H9 (cell line): Measurements from ENCODE around the gene DPH1. TPM values are rescaled to one million over a fixed set of nuclear protein-coding genes. Genes with fewer than 3 reads are reported as not detected.

ENCODE experiments used
- DNase-seq: peaks from one replicate; pipeline ENCODE4 v3.0.0-alpha.2; 2017
- H2AFZ ChIP-seq: one replicate; pipeline ENCODE4 v1.6.1; 2013; ENCODE audit warnings: mild to moderate bottlenecking, low read length, control low read depth, moderate library complexity
- H2AK5ac ChIP-seq: 2 replicates; pipeline ENCODE4 v1.6.1; 2013; ENCODE audit warnings: low read length, control low read depth, mixed read lengths; ENCODE audit not compliant: insufficient read length
- H2BK120ac ChIP-seq: one replicate; pipeline ENCODE4 v1.6.1; 2013; ENCODE audit warnings: low read depth, mild to moderate bottlenecking, low read length, control low read depth, inconsistent platforms; ENCODE audit not compliant: poor library complexity, severe bottlenecking
- H2BK12ac ChIP-seq: 2 replicates; pipeline ENCODE4 v1.6.1; 2013; ENCODE audit warnings: low read length, control low read depth, mixed read lengths, low read depth; ENCODE audit not compliant: insufficient read length
- H2BK15ac ChIP-seq: 2 replicates; pipeline ENCODE4 v1.6.1; 2013; ENCODE audit warnings: low read depth, low read length, control low read depth
- H2BK20ac ChIP-seq: one replicate; pipeline ENCODE4 v1.6.1; 2013; ENCODE audit warnings: low read depth, mild to moderate bottlenecking, low read length, control low read depth, inconsistent platforms; ENCODE audit not compliant: poor library complexity, severe bottlenecking
- H2BK5ac ChIP-seq: 2 replicates; pipeline ENCODE4 v1.6.1; 2013; ENCODE audit warnings: low read length, control low read depth, mixed read lengths; ENCODE audit not compliant: insufficient read length
- H3K14ac ChIP-seq: 2 replicates; pipeline ENCODE4 v1.6.1; 2013; ENCODE audit warnings: low read length, control low read depth; ENCODE audit not compliant: insufficient read depth
- H3K18ac ChIP-seq: 2 replicates; pipeline ENCODE4 v1.6.1; 2013; ENCODE audit warnings: low read depth, mild to moderate bottlenecking, mixed read lengths, low read length, control low read depth; ENCODE audit not compliant: insufficient read length
- H3K23ac ChIP-seq: 2 replicates; pipeline ENCODE4 v1.6.1; 2013; ENCODE audit warnings: low read length, control low read depth, mixed read lengths, low read depth; ENCODE audit not compliant: insufficient read length
- H3K23me2 ChIP-seq: 2 replicates; pipeline ENCODE4 v1.6.1; 2013; ENCODE audit warnings: low read depth, mild to moderate bottlenecking, mixed read lengths, low read length, control low read depth; ENCODE audit not compliant: insufficient read length, poor library complexity, severe bottlenecking
- H3K27ac ChIP-seq: 2 replicates; pipeline ENCODE4 v1.5.1; 2013; ENCODE audit warnings: low read length, control low read depth, mixed read lengths, low read depth; ENCODE audit not compliant: insufficient read length
- H3K27me3 ChIP-seq: 2 replicates; pipeline ENCODE4 v1.6.1; 2013; ENCODE audit warnings: low read length, control low read depth, inconsistent platforms; ENCODE audit not compliant: insufficient read depth
- H3K4ac ChIP-seq: 2 replicates; pipeline ENCODE4 v1.6.1; 2013; ENCODE audit warnings: low read depth, mild to moderate bottlenecking, control low read depth, inconsistent platforms, low read length, moderate library complexity
- H3K4me1 ChIP-seq: 2 replicates; pipeline ENCODE4 v1.6.1; 2013; ENCODE audit warnings: low read length, control low read depth, inconsistent platforms; ENCODE audit not compliant: insufficient read depth
- H3K4me2 ChIP-seq: 2 replicates; pipeline ENCODE4 v1.6.1; 2013; ENCODE audit warnings: low read length, control low read depth, mixed read lengths; ENCODE audit not compliant: insufficient read length, insufficient read depth
- H3K56ac ChIP-seq: 2 replicates; pipeline ENCODE4 v1.6.1; 2013; ENCODE audit warnings: low read depth, mild to moderate bottlenecking, mixed read lengths, low read length, control low read depth; ENCODE audit not compliant: insufficient read length
- H3K79me1 ChIP-seq: 2 replicates; pipeline ENCODE4 v1.6.1; 2013; ENCODE audit warnings: low read depth, mild to moderate bottlenecking, moderate library complexity, low read length, control low read depth, inconsistent platforms; ENCODE audit not compliant: insufficient read depth, poor library complexity, severe bottlenecking
- H3K79me2 ChIP-seq: 2 replicates; pipeline ENCODE4 v1.6.1; 2013; ENCODE audit warnings: low read length, control low read depth, inconsistent platforms; ENCODE audit not compliant: insufficient read depth
- H3K9ac ChIP-seq: 2 replicates; pipeline ENCODE4 v1.6.1; 2013; ENCODE audit warnings: low read length, control low read depth, mixed read lengths; ENCODE audit not compliant: insufficient read length; ENCODE audit errors: extremely low read depth
- H3K9me3 ChIP-seq: one replicate; pipeline ENCODE4 v1.6.1; 2013; ENCODE audit warnings: low read depth, low read length, inconsistent platforms; ENCODE audit not compliant: control insufficient read depth
- H3T11ph ChIP-seq: one replicate; pipeline ENCODE4 v1.6.1; 2013; ENCODE audit warnings: mild to moderate bottlenecking, low read length, control low read depth, inconsistent platforms
- H4K20me1 ChIP-seq: one replicate; pipeline ENCODE4 v1.6.1; 2013; ENCODE audit not compliant: control insufficient read depth, insufficient read length, insufficient read depth
- H4K5ac ChIP-seq: 2 replicates; pipeline ENCODE4 v1.6.1; 2013; ENCODE audit warnings: low read depth, mild to moderate bottlenecking, mixed read lengths, low read length, control low read depth; ENCODE audit not compliant: insufficient read length
- H4K8ac ChIP-seq: replicated peaks from 2 replicates; pipeline ENCODE4 v1.6.1; 2013; ENCODE audit warnings: low read length, control low read depth, mixed read lengths, low read depth; ENCODE audit not compliant: insufficient read length
- H4K91ac ChIP-seq: 2 replicates; pipeline ENCODE4 v1.6.1; 2013; ENCODE audit warnings: low read depth, mild to moderate bottlenecking, moderate library complexity, mixed read lengths, low read length, control low read depth; ENCODE audit not compliant: insufficient read length
- H3K27ac Mint-ChIP-seq, 3 experiments: 2 replicates in 2 of 3; 3 replicates in 1 of 3; pipeline ENCODE4 v1.8.0; 2020 to 2021; ENCODE audit warnings: mixed read lengths in 3 of 3, mild to moderate bottlenecking in 1 of 3, moderate library complexity in 1 of 3
- H3K27me3 Mint-ChIP-seq: 2 replicates; pipeline ENCODE4 v1.8.0; 2021; ENCODE audit warnings: low read depth, mild to moderate bottlenecking, moderate library complexity, mixed read lengths
- H3K36me3 Mint-ChIP-seq, 3 experiments: 2 replicates in 2 of 3; 3 replicates in 1 of 3; pipeline ENCODE4 v1.8.0; 2020 to 2021; ENCODE audit warnings: low read depth in 3 of 3, mixed read lengths in 3 of 3; ENCODE audit not compliant: insufficient read depth in 1 of 3
- H3K4me1 Mint-ChIP-seq, 2 experiments: 2 replicates each; pipeline ENCODE4 v1.8.0; 2020; ENCODE audit warnings: mixed read lengths in 2 of 2
- H3K4me3 Mint-ChIP-seq, 2 experiments: 2 replicates in 1 of 2; 3 replicates in 1 of 2; pipeline ENCODE4 v1.8.0; 2020 to 2021; ENCODE audit warnings: mild to moderate bottlenecking in 2 of 2, mixed read lengths in 2 of 2, moderate library complexity in 1 of 2
- H3K9me3 Mint-ChIP-seq, 2 experiments: 2 replicates in 1 of 2; 3 replicates in 1 of 2; pipeline ENCODE4 v1.8.0; 2020; ENCODE audit warnings: mild to moderate bottlenecking in 2 of 2, mixed read lengths in 2 of 2, moderate library complexity in 1 of 2
- CTCF ChIP-seq: fragments of 200-600 bp; sonication (generic); conservative IDR thresholded peaks from 3 replicates; pipeline ENCODE4 v1.8.0; 2021; ENCODE audit warnings: antibody characterized with exemption, mild to moderate bottlenecking
- WGBS: extraction: QIAGEN DNeasy Blood & Tissue Kit; methylation state at CpG from one replicate; pipeline ENCODE4 v1.1.7; 2013; ENCODE audit warnings: missing lambda C conversion rate, low lambda C conversion rate, mixed read lengths; ENCODE audit not compliant: insufficient read length; ENCODE audit errors: extremely low coverage; 5-methylcytosine and 5-hydroxymethylcytosine counted together
- total RNA-seq: library from RNA; stranded (reverse); gene quantifications from 2 replicates; pipeline ENCODE4 v1.2.1, GENCODE V29; 2021

DPH1 gene
- total RNA-seq, 1 experiment from 2014 or later, result 27.5 TPM

- Histone ChIP-seq H3K4ac (no peak overlapping the region), H3K9me3 (no peaks in the 10 kb centered on the region), H3K23me2 (peaks cover 21% of the 10 kb centered on the region), H3K18ac (no peak overlapping the region), H3K14ac (no peak overlapping the region), H3K4me1 (no peaks in the 10 kb centered on the region), H3K79me1 (no peaks in the 10 kb centered on the region), H3K79me2 (no peaks in the 10 kb centered on the region), H3K9ac (no peak overlapping the region), H2BK120ac (no peak overlapping the region), H3K23ac (no peak overlapping the region), H4K8ac (no peak overlapping the region), H3K56ac (no peak overlapping the region), H3K27ac (no peak overlapping the region), H2AK5ac (no peak overlapping the region), H4K91ac (no peak overlapping the region), H2BK20ac (no peak overlapping the region), H4K5ac (no peak overlapping the region), H4K20me1 (no peaks in the 10 kb centered on the region), H2BK12ac (no peak overlapping the region), H3K4me2 (no peak overlapping the region), H2BK15ac (no peak overlapping the region), H2AFZ (no peak overlapping the region), H2BK5ac (no peak overlapping the region), H3T11ph (no peak overlapping the region), H3K27me3 (peaks cover 49% of the 10 kb centered on the region)
- Mint-ChIP-seq H3K4me3 (no peak overlapping the region), H3K27ac (no peak overlapping the region), H3K9me3 (peaks cover 5 to 6% of the 10 kb centered on the region in 2 experiments; a peak in 4 of 5 replicates), H3K27me3 (peaks cover 57% of the 10 kb centered on the region), H3K36me3 (no peaks in the 10 kb centered on the region; a peak in 1 of 7 replicates), H3K4me1 (peaks cover 10 to 27% of the 10 kb centered on the region in 2 experiments)
- no peak for DNase-seq
- no peak for TF ChIP-seq CTCF
- WGBS, result no CpG with 5 or more reads among the region's 6 CpGs
Observed at GRCh38 chr17:2028737-2029136, 1.2 kb upstream of the DPH1 start.
